Glomerular endothelial cell (primary cell): ENCODE data around the gene PLS1. TPM values are rescaled to one million over a fixed set of nuclear protein-coding genes. Genes with fewer than 3 reads are reported as not detected.
"Not testable (repeated sequence)": the region's sequence is repeated elsewhere in the genome, so short reads cannot be mapped to it uniquely, and the experiment has no call there.

Source experiments
- DNase-seq: peaks from one replicate; pipeline ENCODE4 v3.0.0-alpha.2; 2011; ENCODE audit warnings: low read depth, low spot score; ENCODE audit errors: extremely low read depth
- total RNA-seq: library from RNA; depleted of rRNA; stranded (reverse); fragments of >200 nt; gene quantifications from 2 replicates; pipeline ENCODE4 v1.2.3, GENCODE V29; 2015

Gene PLS1
- total RNA-seq, 1 donor from 2014 or later = 0.82 TPM

DNA sequence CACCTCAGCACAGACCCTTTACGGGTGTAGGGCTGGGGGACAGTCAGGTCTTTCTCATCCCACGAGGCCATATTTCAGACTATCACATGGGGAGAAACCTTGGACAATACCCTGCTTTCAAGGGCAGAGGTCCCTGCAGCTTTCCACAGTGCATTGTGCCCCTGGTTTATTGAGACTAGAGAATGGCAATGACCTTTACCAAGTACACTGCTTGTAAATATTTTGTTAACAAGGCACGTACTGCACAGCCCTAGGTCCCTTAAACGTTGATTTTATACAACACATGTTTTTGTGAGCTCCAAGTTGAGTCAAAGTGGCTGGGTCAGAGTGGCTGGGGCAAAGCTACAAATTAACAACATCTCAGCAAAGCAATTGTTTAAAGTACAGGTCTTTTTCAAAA is 156.4 kb downstream of the PLS1 start:
- DNase-seq = not testable (repeated sequence)

DNA sequence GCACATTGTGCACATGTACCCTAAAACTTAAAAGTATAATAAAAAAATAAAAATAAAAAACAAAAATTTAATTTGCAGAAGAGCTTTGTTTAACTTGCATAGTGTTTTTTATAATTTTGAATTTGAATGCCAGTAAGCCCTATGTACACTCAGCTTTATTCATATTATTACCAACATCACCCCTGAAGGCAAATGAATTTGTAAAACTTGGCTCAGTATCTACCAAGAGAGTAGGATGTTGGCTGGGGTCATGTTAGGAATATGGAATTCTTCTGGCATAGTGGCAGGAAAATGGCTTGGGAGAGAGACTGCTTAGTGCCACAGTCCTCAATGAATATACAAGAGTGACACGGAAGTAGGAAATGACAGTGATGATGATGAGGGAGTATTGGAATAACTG is 158.3 kb downstream of the PLS1 start:
- DNase-seq = no peak

Other genes with a start within 250 kb of the PLS1 start
- 30.9 and 47.5 TPM in 2 replicates for gene XRN1, start 148.4 kb upstream of the PLS1 start, total RNA-seq
- 19.5 and 27.6 TPM in 2 replicates for gene ATR, start 17.7 kb upstream of the PLS1 start, total RNA-seq
- gene TRPC1, start 127.6 kb downstream of the PLS1 start, total RNA-seq = 10.7 and 14.1 TPM in 2 replicates